K562 (cell line): ENCODE data around the gene PCBP3. TPM values are rescaled to one million over a fixed set of nuclear protein-coding genes. Genes with fewer than 3 reads are reported as not detected.

Experiments used
- ATAC-seq: fragments of 200-7000 bp; cut with Tn5 transposase; 3 replicates; pipeline ENCODE4 v1.9.1; 2020; ENCODE audit warnings: moderate library complexity
- BruUV-seq: library from RNA; stranded (reverse); fragments of 400-500 nt; replicated peaks from 2 replicates; lab custom pipeline; 2021; lab: Mats Ljungman, UMichigan
- CTCF ChIA-PET: fragments of 300-600 bp; formaldehyde crosslinking; extraction: SDS; loops from one replicate; lab custom pipeline; 2021; ENCODE audit warnings: low intra/inter-chr PET ratio; lab: Yijun Ruan, JAX
- POLR2A ChIA-PET: fragments of 300-600, 350-650 bp; sonication (Branson Sonifier 250); formaldehyde crosslinking; extraction: SDS; loops from one replicate; lab custom pipeline; 2021; ENCODE audit warnings: antibody characterized with exemption, inconsistent platforms; lab: Yijun Ruan, JAX
- DNase-seq, 4 experiments: peaks; one replicate each; pipeline versions ENCODE4 v3.0.0 to v3.0.0-alpha.2; 2011 to 2018; ENCODE audit warnings: low spot score in 3 of 4, mixed read lengths in 3 of 4; ENCODE audit errors: extremely low read depth in 1 of 4
- FAIRE-seq: peaks from 2 replicates; lab custom pipeline; 2011; peaks lifted over from hg19 to GRCh38; lab: Jason Lieb, UNC
- H2AFZ ChIP-seq: 2 replicates; pipeline ENCODE4 v1.6.0; 2011; ENCODE audit warnings: low read depth, low read length, control low read depth, inconsistent platforms
- H3K27ac ChIP-seq: fragments of 200-600 bp; 3 replicates; pipeline ENCODE4 v1.8.0; 2011; ENCODE audit warnings: low read depth, mild to moderate bottlenecking, control low read depth, inconsistent platforms, low read length, moderate library complexity, mixed read lengths; ENCODE audit errors: extremely low read depth
- H3K27me3 ChIP-seq, 2 experiments: fragments of 300-600 bp in 1 of 2; 2 replicates in 1 of 2; 3 replicates in 1 of 2; pipeline versions ENCODE4 v1.6.0 to v1.8.0; 2011; ENCODE audit warnings: inconsistent platforms in 2 of 2, low read length in 2 of 2, mild to moderate bottlenecking in 1 of 2, mixed read lengths in 1 of 2, moderate library complexity in 1 of 2; ENCODE audit not compliant: control insufficient read depth in 2 of 2, insufficient read depth in 2 of 2
- H3K36me3 ChIP-seq: fragments of 300-600 bp; 3 replicates; pipeline ENCODE4 v1.8.0; 2011; ENCODE audit warnings: mild to moderate bottlenecking, low read length, inconsistent platforms; ENCODE audit not compliant: control insufficient read depth, insufficient read depth
- H3K4me1 ChIP-seq, 2 experiments: fragments of 200-600 bp in 1 of 2; replicated peaks in 1 of 2; 2 replicates in 1 of 2; 3 replicates in 1 of 2; pipeline versions ENCODE4 v1.5.1 to v1.8.0; 2011; ENCODE audit warnings: inconsistent platforms in 2 of 2, low read length in 2 of 2, mild to moderate bottlenecking in 1 of 2, mixed read lengths in 1 of 2, moderate library complexity in 1 of 2; ENCODE audit not compliant: control insufficient read depth in 2 of 2, insufficient read depth in 2 of 2
- H3K4me2 ChIP-seq: 2 replicates; pipeline ENCODE4 v1.6.1; 2011; ENCODE audit warnings: low read length, control low read depth, inconsistent platforms, mixed read lengths; ENCODE audit not compliant: insufficient read depth
- H3K4me3 ChIP-seq: fragments of 200-600 bp; sonication (generic), shearing (Covaris generic); 2 replicates; pipeline ENCODE4 v1.5.1; 2016; ENCODE audit warnings: control low read depth, inconsistent platforms
- H3K79me2 ChIP-seq: fragments of 200-600 bp; 3 replicates; pipeline ENCODE4 v1.8.0; 2011; ENCODE audit warnings: low read length, inconsistent platforms; ENCODE audit not compliant: control insufficient read depth, insufficient read depth
- H3K9ac ChIP-seq, 2 experiments: 2 replicates each; pipeline versions ENCODE4 v1.6.0 to v1.6.1; 2011; ENCODE audit warnings: low read depth in 2 of 2, low read length in 2 of 2, control low read depth in 1 of 2, inconsistent platforms in 1 of 2, mild to moderate bottlenecking in 1 of 2, mixed read lengths in 1 of 2; ENCODE audit not compliant: insufficient read depth in 1 of 2
- H3K9me1 ChIP-seq: one replicate; pipeline ENCODE4 v1.6.0; 2011; ENCODE audit warnings: inconsistent platforms, mild to moderate bottlenecking, low read length, moderate library complexity; ENCODE audit not compliant: control insufficient read depth, insufficient read depth
- H3K9me3 ChIP-seq: replicated peaks from 2 replicates; pipeline ENCODE4 v1.5.1; 2011; ENCODE audit warnings: low read depth, low read length, inconsistent platforms; ENCODE audit not compliant: control insufficient read depth, insufficient read depth
- H4K20me1 ChIP-seq: replicated peaks from 2 replicates; pipeline ENCODE4 v1.6.1; 2011; ENCODE audit warnings: low read length, inconsistent platforms, mixed read lengths; ENCODE audit not compliant: control insufficient read depth, insufficient read depth
- DNMT1 ChIP-seq: fragments of 450-650 bp; IDR thresholded peaks from 2 replicates; pipeline ENCODE4 v1.6.1; 2016; ENCODE audit warnings: antibody characterized with exemption, mild to moderate bottlenecking
- HMGN3 ChIP-seq: IDR thresholded peaks from 2 replicates; pipeline ENCODE4 v1.6.1; 2011; ENCODE audit warnings: borderline replicate concordance, low read depth, mild to moderate bottlenecking, mixed read lengths, low read length; ENCODE audit not compliant: insufficient read length; ENCODE audit errors: extremely low read depth
- MCM5 ChIP-seq: fragments of 450-650 bp; IDR thresholded peaks from 2 replicates; pipeline ENCODE4 v1.6.1; 2016; ENCODE audit warnings: low read depth
- MITF ChIP-seq: IDR thresholded peaks from 2 replicates; pipeline ENCODE4 v1.6.1; 2014; ENCODE audit warnings: antibody characterized with exemption
- NFIC ChIP-seq: fragments of 450-650 bp; IDR thresholded peaks from 2 replicates; pipeline ENCODE4 v1.6.1; 2017; ENCODE audit warnings: mild to moderate bottlenecking, inconsistent platforms
- SP1 ChIP-seq: sonication (generic); formaldehyde crosslinking; IDR thresholded peaks from 2 replicates; pipeline ENCODE4 v1.8.1; 2022; ENCODE audit warnings: mild to moderate bottlenecking, missing genetic modification reagents
- TAF7 ChIP-seq: fragments of 450-650 bp; IDR thresholded peaks from 2 replicates; pipeline ENCODE4 v1.6.1; 2016; ENCODE audit warnings: missing genetic modification characterization, missing compliant biosample characterization
- THRAP3 ChIP-seq: fragments of 450-650 bp; IDR thresholded peaks from 2 replicates; pipeline ENCODE4 v1.6.1; 2016; ENCODE audit warnings: mild to moderate bottlenecking, inconsistent platforms, borderline replicate concordance
- U2AF1 ChIP-seq: fragments of 200-400 bp; formaldehyde crosslinking; optimal IDR thresholded peaks from 2 replicates; pipeline ENCODE3; 2017; ENCODE audit warnings: mild to moderate bottlenecking, low read depth, low read length, moderate library complexity
- VEZF1 ChIP-seq: fragments of 200-800 bp; sonication (Bioruptor generic); IDR thresholded peaks from 2 replicates; pipeline ENCODE4 v1.6.1; 2017; ENCODE audit warnings: missing genetic modification characterization, missing compliant biosample characterization
- ZNF398 ChIP-seq: fragments of 250-450 bp; sonication (Bioruptor Pico); IDR thresholded peaks from 2 replicates; pipeline ENCODE4 v1.8.0; 2021; ENCODE audit warnings: moderate library complexity, mild to moderate bottlenecking, inconsistent platforms
- ZNF740 ChIP-seq, 3 experiments: fragments of 200-800 bp in 1 of 3; sonication (Bioruptor generic) in 1 of 3; sonication (generic) in 1 of 3; formaldehyde crosslinking in 1 of 3; IDR thresholded peaks; 2 replicates each; pipeline versions ENCODE4 v1.6.1 to v1.8.0; 2016 to 2022; ENCODE audit warnings: mild to moderate bottlenecking in 2 of 3, missing compliant biosample characterization in 2 of 3, missing genetic modification characterization in 2 of 3, missing genetic modification reagents in 1 of 3
- ZNF778 ChIP-seq: fragments of 450-650 bp; formaldehyde crosslinking; IDR thresholded peaks from 2 replicates; pipeline ENCODE4 v1.4.0; 2020; ENCODE audit warnings: mild to moderate bottlenecking, moderate library complexity
- ZSCAN32 ChIP-seq: fragments of 450-650 bp; formaldehyde crosslinking; IDR thresholded peaks from 2 replicates; pipeline ENCODE4 v1.4.0; 2020; ENCODE audit warnings: mild to moderate bottlenecking, moderate library complexity
- WGBS: fragments of 100-300 bp; shearing (Covaris generic); methylation state at CpG from one replicate; pipeline ENCODE4 v1.1.6; 2016; ENCODE audit warnings: low coverage, mixed read lengths; ENCODE audit not compliant: insufficient coverage; ENCODE audit errors: missing lambda C conversion rate; 5-methylcytosine and 5-hydroxymethylcytosine counted together
- in situ Hi-C: fragments of 300-500 bp; cut with MboI; formaldehyde crosslinking; loops from 4 replicates; pipeline ENCODE4 v1.15.0; 2018; ENCODE audit warnings: inconsistent platforms, mixed read lengths
- intact Hi-C: fragments of 100-400 bp; cut with micrococcal nuclease; formaldehyde crosslinking; loops from 2 replicates; pipeline ENCODE4 v1.14.2; 2022
- polyA plus RNA-seq, 8 experiments: library from polyadenylated mRNA; depleted of rRNA in 4 of 8; stranded (reverse) in 5 of 8; unstranded in 3 of 8; fragments of >200 nt; fragmentation: Nextera tagmentation in 2 of 8; fragmentation: Illumina TruSeq in 1 of 8; extraction: Ambion mirVana in 2 of 8; extraction: Trizol in 1 of 8; gene quantifications; 2 replicates each; pipeline versions ENCODE4 v1.2.1 to v1.2.3, GENCODE V29; 2011 to 2014; ENCODE audit warnings: inconsistent platforms in 1 of 8, missing spikeins in 1 of 8
- total RNA-seq, 7 experiments: library from RNA; depleted of rRNA in 6 of 7; stranded (reverse); fragments of >200 nt in 6 of 7; fragmentation: Illumina TruSeq in 2 of 7; extraction: Trizol in 2 of 7; gene quantifications; 2 replicates each; pipeline versions ENCODE4 v1.2.1 to v1.2.3, GENCODE V29; 2011 to 2021; ENCODE audit warnings: low replicate concordance in 1 of 7

Gene PCBP3
- total and polyA plus RNA-seq, 9 of the 15 experiments (the other 6 are each of a cell fraction or from before 2014, with no cell fraction given) = 0.18 TPM; not detected in 8

- Histone ChIP-seq H3K9me1 (peaks cover 2% of the 10 kb centered on the region), H3K4me1 (peaks cover 6 to 51% of the 10 kb centered on the region in 2 experiments; a peak in 4 of 5 replicates), H3K4me3 (peak within 1 kb of the TSS; percentile 23), H3K27me3 (peaks cover 20 to 54% of the 10 kb centered on the region in 2 experiments; a peak in 4 of 5 replicates), H3K79me2 (no peaks in the 10 kb centered on the region), H3K36me3 (no peaks in the 10 kb centered on the region), H3K4me2 (peak within 1 kb of the TSS; percentile 76), H3K27ac (peak within 1 kb of the TSS; percentile 7; the same call in 1 of the 3 replicates), H4K20me1 (peaks cover 5% of the 10 kb centered on the region; the same call in 1 of the 2 replicates), H2AFZ (peak within 1 kb of the TSS; percentile 81), H3K9me3 (no peaks in the 10 kb centered on the region; the same call in 1 of the 2 replicates), H3K9ac (peak within 1 kb of the TSS; percentile 26 to 83; a peak in 3 of 4 replicates)
- intact Hi-C loops = no loop called here
- in situ Hi-C loops = no loop called here
- ATAC-seq (peak; percentile 78), DNase-seq (peak; percentile 75 to 94 (median 92)), FAIRE-seq (peak; percentile 89)
- ChIA-PET CTCF (no interaction called here), POLR2A (interaction anchor here (0.6 to 2.1 kb wide), 3 partner anchors 14 to 599 kb away, joined by 3 to 5 read pairs (median 3); no protein-coding TSS in a partner anchor)
- BruUV-seq = no TSS peak
- 6% methylated on average over 47 of the region's 63 CpGs for WGBS
- TF ChIP-seq U2AF1 (peak; percentile 34), THRAP3 (no peak), HMGN3 (peak; percentile 36), VEZF1 (CRISPR knock-in tag) (peak; percentile 76), ZNF398 (CRISPR knock-in tag) (no peak), NFIC (no peak), MCM5 (no peak), TAF7 (no peak), ZNF740 (CRISPR knock-in tag; IDR thresholded peaks at IDR 0.05) (no peak), ZNF740 (tag; IDR thresholded peaks at IDR 0.05) (no peak), ZSCAN32 (no peak), DNMT1 (no peak), ZNF778 (CRISPR knock-in tag) (no peak), MITF (no peak), SP1 (no peak)
These were observed 337.9 kb downstream of the PCBP3 start, which contains the start of gene COL6A1 for GRCh38 chr21:45981151-45982091. Gene COL6A1 (plus strand): TSS chr21:45981770. CDS start chr21:45981851, 81 bp downstream.
